ENCODE measurements around the gene PIK3C2A.

PIK3C2A gene

GRCh38 chr11:17159441-17159840 lies 48.3 kb downstream of the PIK3C2A start:
- no peak for DNase-seq
